Limb (tissue), 2 donors: ENCODE results near the gene SH2D3A.
"Not testable (repeated sequence)": the region's sequence is repeated elsewhere in the genome, so short reads cannot be mapped to it uniquely, and the experiment has no call there.

ENCODE experiments used
- DNase-seq, 2 donors: peaks; one replicate each; pipeline ENCODE4 v3.0.0-alpha.2; 2016; ENCODE audit errors: extremely low spot score in 2 of 2

SH2D3A gene

GRCh38 chr19:6767357-6768235, at the start of gene SH2D3A:
SH2D3A (minus strand) TSS chr19:6767435; CDS start chr19:6763748, 3,687 bp downstream.
- peak in 1 of 2 donors; percentile 72 for DNase-seq

- DNase-seq, result no peak
These were observed 46.4 kb upstream of the SH2D3A start for GRCh38 chr19:6813659-6814058.

- DNase-seq, result no peak
These were observed 45.4 kb upstream of the SH2D3A start for GRCh38 chr19:6812612-6813011.

- no peak for DNase-seq
These were observed 44.7 kb upstream of the SH2D3A start for GRCh38 chr19:6811906-6812305.

GRCh38 chr19:6811378-6811777, 44.1 kb upstream of the SH2D3A start:
- DNase-seq, result no peak

- no peak for DNase-seq
These were observed 42.0 kb upstream of the SH2D3A start for GRCh38 chr19:6809262-6809661.

GRCh38 chr19:6808494-6808893, 41.3 kb upstream of the SH2D3A start:
- DNase-seq, result no peak

- DNase-seq, result no peak
These were observed 40.1 kb upstream of the SH2D3A start for GRCh38 chr19:6807291-6807690.

GRCh38 chr19:6806488-6806887, 39.3 kb upstream of the SH2D3A start:
- DNase-seq, result no peak

- DNase-seq, result no peak
These were observed 35.8 kb upstream of the SH2D3A start for GRCh38 chr19:6803036-6803404.

- no peak for DNase-seq
These were observed 35.3 kb upstream of the SH2D3A start for GRCh38 chr19:6802336-6803035.

GRCh38 chr19:6801485-6802086, 34.4 kb upstream of the SH2D3A start:
- peak in 1 of 2 donors; percentile 38 for DNase-seq

GRCh38 chr19:6800991-6801484, 33.8 kb upstream of the SH2D3A start:
- no peak for DNase-seq

GRCh38 chr19:6800160-6800790, 33.0 kb upstream of the SH2D3A start:
- DNase-seq, result not testable (repeated sequence)

GRCh38 chr19:6797646-6798045, 30.4 kb upstream of the SH2D3A start:
- no peak for DNase-seq

GRCh38 chr19:6796278-6796677, 29.0 kb upstream of the SH2D3A start:
- no peak for DNase-seq

GRCh38 chr19:6794686-6795431, 27.6 kb upstream of the SH2D3A start:
- DNase-seq, result no peak

GRCh38 chr19:6793973-6794372, 26.7 kb upstream of the SH2D3A start:
- no peak for DNase-seq

GRCh38 chr19:6793411-6793810, 26.2 kb upstream of the SH2D3A start:
- DNase-seq, result no peak

GRCh38 chr19:6791237-6791636, 24.0 kb upstream of the SH2D3A start:
- no peak for DNase-seq
